Measurements from ENCODE around the gene CDH4.

CDH4 gene

DNA sequence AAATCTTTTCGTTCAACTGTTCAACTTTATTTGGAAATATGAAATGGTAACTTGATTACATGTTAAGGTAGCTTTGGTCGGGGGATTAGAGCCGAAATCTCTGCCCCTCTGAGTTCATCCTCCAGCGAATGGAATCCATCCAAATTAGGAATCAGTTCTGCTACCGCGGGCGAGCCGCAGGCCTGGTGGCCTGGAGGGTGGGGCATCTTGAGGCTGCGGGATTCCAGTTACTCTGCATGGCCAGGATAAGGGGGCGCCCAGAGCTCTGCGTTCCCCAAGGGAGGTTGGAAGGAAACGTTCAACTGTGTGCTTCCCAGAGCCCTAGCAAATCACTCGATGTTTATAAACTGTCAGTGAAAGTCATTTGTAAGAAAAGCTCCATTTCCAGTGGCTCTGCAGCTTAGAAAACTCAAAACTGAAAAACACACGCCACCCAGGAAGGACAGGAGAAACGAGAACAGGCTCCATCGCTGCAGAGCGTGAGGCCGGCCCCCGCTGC is 551.4 kb downstream of the CDH4 start:
- DNase-seq = no peak

DNA sequence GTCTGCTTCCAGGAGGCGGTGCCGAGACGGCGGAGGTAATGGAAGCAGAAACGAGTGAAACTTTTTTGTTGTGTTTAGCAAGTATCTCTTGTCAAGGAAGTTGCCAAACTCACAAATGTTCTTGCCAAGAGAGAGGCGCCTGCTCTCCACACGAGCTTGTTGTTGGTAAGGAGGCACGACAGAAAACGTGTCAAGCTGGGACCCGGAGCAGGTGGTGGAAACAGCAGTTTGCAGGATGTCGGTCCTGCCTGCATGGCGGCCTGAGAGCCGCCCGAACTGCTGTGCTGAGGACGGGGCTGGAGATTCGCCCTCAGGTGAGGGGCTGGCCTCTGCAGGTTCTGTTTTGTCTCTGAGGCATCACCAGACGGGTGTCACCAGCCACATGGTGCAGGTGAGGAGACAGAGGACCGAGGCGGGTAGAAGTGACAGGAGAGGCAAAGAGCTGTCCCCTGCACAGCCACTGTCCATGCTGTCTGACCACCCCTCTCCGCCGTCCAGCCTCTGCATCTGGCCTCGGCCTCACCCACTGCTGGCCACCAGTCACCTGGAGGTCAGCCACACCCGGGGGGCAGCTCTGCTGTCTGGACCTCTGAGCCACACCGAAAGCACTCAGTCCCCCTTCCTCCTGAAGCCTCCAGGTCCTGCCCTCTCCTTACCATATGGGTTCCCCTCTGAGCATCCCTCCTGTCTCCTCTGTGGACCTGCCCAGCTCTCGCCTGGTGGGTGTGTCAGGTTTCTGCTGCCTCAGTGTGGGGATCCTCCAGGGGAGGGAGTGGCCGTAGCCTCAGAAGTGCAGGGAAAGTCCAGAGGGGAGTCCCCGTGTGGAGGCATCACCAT is 552.1 kb downstream of the CDH4 start:
- no peak for DNase-seq

DNA sequence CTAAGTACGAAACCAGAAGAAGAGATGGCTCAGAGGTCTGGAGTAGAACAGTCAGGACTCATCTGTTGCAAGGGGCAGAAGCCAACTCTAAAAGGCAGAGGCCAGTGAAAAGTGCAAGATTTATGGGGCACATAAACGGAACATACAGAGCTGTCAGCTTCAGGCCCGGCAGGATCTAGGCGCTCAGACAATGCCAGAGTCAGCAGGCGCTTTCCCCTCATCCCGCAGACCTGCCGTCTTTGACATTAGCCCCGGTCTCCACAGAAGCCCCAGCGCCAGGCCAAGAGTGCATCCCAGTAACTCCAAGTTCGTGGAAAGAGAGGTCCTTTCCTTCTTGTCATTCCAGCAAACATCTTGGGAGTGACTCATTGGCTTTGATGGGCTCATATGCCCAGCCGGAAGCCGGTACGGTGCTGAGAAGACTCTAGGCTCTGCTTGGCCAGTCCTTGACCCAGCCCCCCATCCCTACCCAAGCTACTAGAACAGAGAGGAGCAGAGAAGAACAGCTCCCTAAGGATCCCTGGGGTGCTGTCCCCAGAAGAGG is 552.8 kb downstream of the CDH4 start:
- DNase-seq = no peak

DNA sequence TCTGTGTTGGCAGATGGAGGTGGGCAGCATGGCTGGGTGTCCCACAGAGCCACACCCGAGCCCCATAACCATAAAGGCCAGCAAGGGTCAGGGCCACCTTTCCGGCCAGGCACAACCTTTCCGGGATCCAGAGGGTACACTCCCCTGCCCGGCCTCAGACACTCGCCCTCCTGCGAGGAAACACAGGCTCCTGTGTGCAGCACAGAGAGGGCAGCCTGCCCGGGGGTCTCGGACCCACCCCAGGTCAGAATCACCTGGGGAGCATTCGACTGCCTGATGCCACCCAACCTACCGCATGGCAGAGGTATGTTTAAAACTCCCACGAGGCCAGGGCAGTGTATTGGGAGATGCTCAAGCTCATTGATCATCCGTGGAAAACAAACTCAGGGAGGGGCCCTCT is 553.3 kb downstream of the CDH4 start:
- no peak for DNase-seq

- peak; percentile 2 for DNase-seq
Measured at GRCh38 chr20:61805781-61806180, 553.7 kb downstream of the CDH4 start.

DNA sequence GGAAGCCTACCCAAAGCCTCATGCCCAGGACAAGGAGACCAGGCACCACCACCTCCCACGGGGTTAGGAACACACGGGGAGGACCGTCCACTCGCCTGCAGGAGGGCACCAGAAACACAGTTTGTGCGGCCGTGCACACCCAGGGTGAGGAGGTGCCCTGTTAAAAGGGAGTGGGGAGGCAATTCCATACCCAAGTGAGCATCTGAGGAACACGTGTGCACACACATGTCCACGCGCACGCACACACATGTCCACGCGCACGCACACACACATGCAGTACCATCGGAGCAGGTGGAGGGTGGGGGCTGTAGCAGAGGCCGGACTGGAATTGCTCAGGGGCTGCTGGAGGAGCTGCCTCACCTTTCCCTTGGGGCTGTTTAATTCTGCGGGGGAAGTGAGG is 554.3 kb downstream of the CDH4 start:
- peak; percentile 11 for DNase-seq

DNA sequence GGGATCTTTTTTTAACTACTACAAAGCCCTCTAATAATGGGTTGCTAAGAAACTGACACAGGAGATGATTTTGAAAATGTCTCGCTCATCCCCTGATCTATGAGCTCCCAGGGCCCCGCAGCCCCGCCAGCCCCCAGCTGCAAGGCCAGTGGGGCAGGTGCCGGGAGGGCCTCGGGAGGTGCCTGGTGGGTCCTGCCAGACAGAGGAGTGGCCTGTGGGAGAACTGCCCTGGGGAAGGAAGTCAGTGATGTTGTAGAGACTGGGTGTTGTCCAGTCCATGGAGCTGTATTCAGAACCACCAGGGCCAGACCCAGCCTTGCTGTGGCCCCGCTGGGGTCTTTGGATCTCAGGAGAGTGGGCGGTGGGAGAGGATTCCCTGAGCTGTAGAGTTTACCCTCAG is 554.9 kb downstream of the CDH4 start:
- no peak for DNase-seq

DNA sequence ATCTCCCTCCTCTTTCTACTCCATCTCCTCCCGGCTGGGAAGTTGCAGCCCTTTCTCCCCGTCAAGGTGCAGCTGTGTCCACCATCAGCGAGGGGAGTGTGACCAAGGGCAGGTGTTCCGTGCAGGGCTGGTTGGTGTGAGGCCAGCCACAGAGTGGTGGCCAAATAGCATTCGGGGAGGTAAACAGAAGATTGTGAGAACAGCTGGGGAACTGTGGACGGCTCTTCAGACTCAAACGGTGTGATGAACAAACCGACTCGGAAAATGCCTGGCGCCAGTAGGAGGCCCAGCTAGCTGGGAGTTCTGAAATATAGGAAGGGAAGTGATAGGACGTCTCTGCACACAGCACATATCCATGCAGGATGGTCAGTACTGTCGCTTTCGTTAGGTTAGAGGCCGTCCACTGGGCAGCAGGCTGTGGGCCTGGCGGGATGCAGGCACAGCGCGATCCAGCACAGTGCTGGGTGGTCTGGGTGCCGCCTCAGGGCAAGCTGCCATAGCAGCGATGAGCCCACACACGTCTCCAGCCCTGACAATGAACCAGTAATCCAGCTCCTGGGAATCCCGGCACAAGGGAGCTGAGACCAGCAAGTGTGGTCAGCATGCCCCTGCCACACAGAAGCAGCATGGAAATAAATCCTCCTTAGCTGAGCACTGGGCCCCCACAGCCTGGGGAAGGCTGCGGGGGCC is 555.6 kb downstream of the CDH4 start:
- no peak for DNase-seq

- DNase-seq = no peak
Measured at GRCh38 chr20:61808447-61808846, 556.4 kb downstream of the CDH4 start.

DNA sequence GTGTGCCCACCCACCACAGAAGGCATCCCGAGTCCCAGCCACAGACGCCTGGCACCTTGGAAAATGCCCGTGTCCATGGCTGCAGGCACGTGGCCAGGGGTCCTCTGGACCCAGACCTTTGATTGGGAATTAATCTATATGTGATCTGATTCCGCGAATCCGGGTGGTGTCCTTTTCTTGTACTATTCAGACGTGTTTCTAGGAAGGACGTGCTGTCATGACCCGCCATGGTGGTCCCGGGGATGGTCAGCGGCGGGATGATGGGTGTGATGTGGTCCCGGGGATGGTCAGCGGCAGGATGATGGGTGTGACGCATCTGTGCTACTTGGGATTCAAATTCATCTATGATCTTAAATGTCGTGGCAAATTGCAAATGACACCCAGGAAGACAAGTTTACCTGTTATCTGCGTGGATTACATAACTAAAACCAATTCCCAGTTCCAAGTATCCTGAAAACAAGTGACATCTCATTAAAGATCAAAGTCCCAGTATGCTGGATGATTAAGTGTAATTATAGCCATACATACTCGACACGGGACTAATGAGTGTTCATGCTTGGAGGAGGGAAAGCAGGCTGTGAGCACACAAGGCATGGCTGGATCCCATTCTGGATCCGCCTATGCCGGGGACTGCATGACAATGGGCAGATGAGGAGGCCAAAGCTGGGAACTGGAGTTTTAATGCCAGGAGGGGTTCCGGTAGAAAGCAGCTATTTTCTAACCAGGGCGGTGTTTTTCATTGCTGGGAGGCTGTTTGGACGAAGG is 557.1 kb downstream of the CDH4 start:
- no peak for DNase-seq

GRCh38 chr20:61810066-61810737 is 558.1 kb downstream of the CDH4 start:
- no peak for DNase-seq

DNA sequence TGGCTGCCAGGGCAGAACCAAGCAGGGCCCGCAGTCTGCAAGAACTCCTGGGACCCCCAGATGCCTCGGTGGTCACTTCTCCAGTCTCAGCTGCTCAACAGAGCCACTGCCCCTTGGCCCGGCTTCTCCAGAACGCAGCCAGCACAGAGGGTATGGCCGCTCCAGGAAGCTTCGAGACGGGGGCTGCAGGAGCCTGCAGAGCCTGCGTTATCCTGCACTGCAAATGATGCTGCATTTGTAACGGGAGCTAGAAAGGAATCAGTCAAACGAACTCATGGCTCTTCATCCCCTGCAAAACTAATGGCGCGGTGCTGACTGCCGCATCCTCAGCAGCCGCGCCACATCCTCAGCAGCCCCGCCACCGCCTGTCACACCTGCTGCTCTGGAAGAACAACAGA is 558.7 kb downstream of the CDH4 start:
- DNase-seq = no peak

DNA sequence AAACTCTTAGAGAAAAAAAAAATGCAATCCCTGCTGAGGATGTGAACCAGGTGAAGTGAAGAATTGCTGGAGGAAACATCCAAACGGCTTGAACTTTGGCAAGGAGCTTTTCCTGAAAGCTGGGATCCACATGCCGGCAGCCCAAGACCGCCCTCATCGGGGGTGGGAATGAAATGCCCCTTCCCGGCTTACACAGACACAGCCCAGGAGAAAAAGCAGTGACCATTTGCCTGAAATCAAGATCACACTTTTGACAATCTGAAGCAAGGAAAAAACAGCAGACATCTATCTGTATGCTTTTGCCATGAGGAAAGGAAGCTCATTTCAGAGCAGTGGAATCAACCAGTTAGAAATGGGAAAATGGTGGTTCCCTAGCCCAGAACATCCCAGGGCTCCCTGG is 559.1 kb downstream of the CDH4 start:
- no peak for DNase-seq

DNA sequence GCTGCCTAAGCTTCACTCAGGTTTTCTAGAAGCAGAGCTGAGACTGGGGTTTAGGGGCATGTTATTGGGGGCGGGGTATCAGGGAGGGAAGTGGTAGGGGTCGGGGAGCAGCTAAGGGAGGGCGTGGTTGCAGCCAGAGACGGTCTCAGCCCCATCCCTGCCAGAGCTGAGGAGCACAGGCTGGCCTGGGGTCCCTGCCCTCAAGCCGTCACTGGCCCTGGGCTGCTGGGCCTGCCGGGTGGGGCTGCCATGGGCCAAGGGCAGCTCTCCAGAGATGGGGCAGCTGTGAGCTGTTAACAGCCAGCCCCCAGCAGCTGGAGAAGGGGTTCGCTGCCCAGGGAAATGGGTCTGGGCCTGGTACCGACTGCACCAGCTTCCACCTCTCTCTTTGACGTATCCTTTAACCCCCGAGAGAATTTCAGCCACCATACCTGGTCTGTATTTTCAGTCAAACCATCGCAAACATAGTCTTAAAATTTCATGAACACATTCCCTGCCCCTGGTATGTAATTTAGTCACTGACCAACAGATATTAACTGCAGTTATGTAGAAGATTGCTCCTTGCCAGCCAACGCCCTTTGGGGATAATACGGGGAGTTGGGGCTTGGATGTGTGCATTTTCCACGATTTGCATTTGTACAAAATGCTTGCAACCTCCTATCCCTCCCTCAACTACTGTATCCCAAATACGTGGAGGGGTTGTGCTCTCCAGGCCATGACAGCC is 560.2 kb downstream of the CDH4 start:
- DNase-seq = no peak

GRCh38 chr20:61812845-61813485 is 560.9 kb downstream of the CDH4 start:
- DNase-seq = no peak

DNA sequence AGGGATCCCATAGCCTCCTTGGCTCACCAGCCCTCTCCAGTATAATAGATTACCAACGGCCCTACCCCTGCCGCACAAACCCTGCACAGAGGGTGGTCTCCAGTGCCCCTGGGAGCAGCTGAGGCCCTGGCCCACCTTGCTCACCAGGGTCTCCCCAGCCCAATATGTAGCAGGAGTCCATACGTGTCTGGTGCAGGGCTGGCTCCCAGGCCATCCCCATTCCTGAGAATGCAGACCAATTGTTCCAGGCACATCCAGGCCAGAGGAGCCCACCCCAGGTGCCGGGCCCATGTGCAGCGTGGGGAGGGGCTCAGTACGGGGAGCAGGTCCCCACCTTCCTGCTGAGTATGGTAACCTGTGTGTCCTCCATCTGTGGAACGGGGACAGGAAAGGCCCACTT is 561.7 kb downstream of the CDH4 start:
- DNase-seq = no peak

GRCh38 chr20:61814244-61814643 is 562.2 kb downstream of the CDH4 start:
- DNase-seq = no peak

GRCh38 chr20:61814726-61815125 is 562.7 kb downstream of the CDH4 start:
- no peak for DNase-seq

- no peak for DNase-seq
Measured at GRCh38 chr20:61815176-61815575, 563.1 kb downstream of the CDH4 start.

DNA sequence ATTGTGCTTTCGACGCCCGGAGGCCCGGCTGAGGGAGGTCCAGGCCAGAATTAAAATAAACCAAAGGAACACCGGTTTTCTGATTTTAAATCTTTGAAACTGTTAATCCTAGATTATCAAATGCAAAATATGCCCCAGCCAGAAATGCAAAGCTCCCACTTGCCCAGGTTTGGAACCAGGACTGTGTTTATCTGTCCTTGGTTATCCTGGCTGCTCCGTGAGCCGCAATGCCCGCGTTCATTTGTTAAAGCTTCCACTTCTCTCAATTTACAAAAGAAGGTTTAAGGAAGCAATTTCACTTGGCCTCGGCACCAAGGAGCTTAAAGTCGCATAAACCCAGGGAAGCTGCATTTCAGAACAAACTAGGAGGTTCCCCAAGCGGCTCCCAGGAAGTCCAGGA is 563.6 kb downstream of the CDH4 start:
- no peak for DNase-seq

Data from CD4-positive, alpha-beta T cell treated with Interleukin-15 for 1 hour (primary cell).